ENCODE data around the gene DIS3L2. TPM values are rescaled to one million over a fixed set of nuclear protein-coding genes. Genes with fewer than 3 reads are reported as not detected.

Gene DIS3L2
- polyA plus RNA-seq, 2 donors, result 16.6 to 23.3 TPM

- 84 to 89% methylated on average over 10 of the region's 10 CpGs for WGBS, 2 donors
- H3K27ac ChIP-seq (ENCODE audit: low read depth in 2 of 2, low read length in 1 of 2), result no peak overlapping the region
- H3K36me3 ChIP-seq (ENCODE audit: control insufficient read depth in 2 of 2, insufficient read depth in 2 of 2, low read length in 1 of 2), result peaks cover 7% of the 10 kb centered on the region in 2 donors
- peaks cover 0 to 10% of the 10 kb centered on the region in 2 donors for H3K4me1 ChIP-seq (ENCODE audit: control insufficient read depth in 2 of 2, insufficient read depth in 2 of 2, low read length in 1 of 2)
- H3K9me3 ChIP-seq (ENCODE audit: control insufficient read depth in 2 of 2, insufficient read depth in 1 of 2, low read depth in 1 of 2, low read length in 1 of 2), result no peaks in the 10 kb centered on the region
- H3K27me3 ChIP-seq (ENCODE audit: control insufficient read depth in 1 of 2, insufficient read depth in 2 of 2, low read length in 2 of 2), result no peaks in the 10 kb centered on the region
- H3K4me3 ChIP-seq (ENCODE audit: low read depth in 1 of 2, low read length in 2 of 2), result no peak overlapping the region
Measured at GRCh38 chr2:232240906-232241305, 279.4 kb downstream of the DIS3L2 start.

- peaks cover 7% of the 10 kb centered on the region in 2 donors for H3K36me3 ChIP-seq (ENCODE audit: control insufficient read depth in 2 of 2, insufficient read depth in 2 of 2, low read length in 1 of 2)
- WGBS, 2 donors, result 97 to 100% methylated on average over 2 of the region's 2 CpGs
Measured at GRCh38 chr2:232242316-232242715, 280.8 kb downstream of the DIS3L2 start.

GRCh38 chr2:232245111-232245510 is 283.6 kb downstream of the DIS3L2 start:
- H3K4me1 ChIP-seq (ENCODE audit: control insufficient read depth in 2 of 2, insufficient read depth in 2 of 2, low read length in 1 of 2), result peaks cover 0 to 2% of the 10 kb centered on the region in 2 donors
- H3K27me3 ChIP-seq (ENCODE audit: control insufficient read depth in 1 of 2, insufficient read depth in 2 of 2, low read length in 2 of 2), result no peaks in the 10 kb centered on the region
- no peak overlapping the region for H3K27ac ChIP-seq (ENCODE audit: low read depth in 2 of 2, low read length in 1 of 2)
- 94 to 95% methylated on average over 2 of the region's 2 CpGs for WGBS, 2 donors
- no peaks in the 10 kb centered on the region for H3K9me3 ChIP-seq (ENCODE audit: control insufficient read depth in 2 of 2, insufficient read depth in 1 of 2, low read depth in 1 of 2, low read length in 1 of 2)
- no peak overlapping the region for H3K4me3 ChIP-seq (ENCODE audit: low read depth in 1 of 2, low read length in 2 of 2)
- H3K36me3 ChIP-seq (ENCODE audit: control insufficient read depth in 2 of 2, insufficient read depth in 2 of 2, low read length in 1 of 2), result peaks cover 4 to 8% of the 10 kb centered on the region in 2 donors

More at GRCh38 chr2:232242316-232242715, 280.8 kb downstream of the DIS3L2 start:
- no peak overlapping the region for H3K27ac ChIP-seq (ENCODE audit: low read depth in 2 of 2, low read length in 1 of 2)
- no peaks in the 10 kb centered on the region for H3K9me3 ChIP-seq (ENCODE audit: control insufficient read depth in 2 of 2, insufficient read depth in 1 of 2, low read depth in 1 of 2, low read length in 1 of 2)
- H3K4me3 ChIP-seq (ENCODE audit: low read depth in 1 of 2, low read length in 2 of 2), result no peak overlapping the region
- no peaks in the 10 kb centered on the region for H3K27me3 ChIP-seq (ENCODE audit: control insufficient read depth in 1 of 2, insufficient read depth in 2 of 2, low read length in 2 of 2)
- H3K4me1 ChIP-seq (ENCODE audit: control insufficient read depth in 2 of 2, insufficient read depth in 2 of 2, low read length in 1 of 2), result peaks cover 0 to 10% of the 10 kb centered on the region in 2 donors

GRCh38 chr2:232246245-232246644 is 284.7 kb downstream of the DIS3L2 start:
- H3K27me3 ChIP-seq (ENCODE audit: control insufficient read depth in 1 of 2, insufficient read depth in 2 of 2, low read length in 2 of 2), result no peaks in the 10 kb centered on the region
- H3K4me3 ChIP-seq (ENCODE audit: low read depth in 1 of 2, low read length in 2 of 2), result no peak overlapping the region
- H3K9me3 ChIP-seq (ENCODE audit: control insufficient read depth in 2 of 2, insufficient read depth in 1 of 2, low read depth in 1 of 2, low read length in 1 of 2), result no peaks in the 10 kb centered on the region
- WGBS, 2 donors, result 79 to 92% methylated on average over 3 of the region's 3 CpGs
- H3K4me1 ChIP-seq (ENCODE audit: control insufficient read depth in 2 of 2, insufficient read depth in 2 of 2, low read length in 1 of 2), result peaks cover 0 to 2% of the 10 kb centered on the region in 2 donors
- peaks cover 4 to 8% of the 10 kb centered on the region in 2 donors for H3K36me3 ChIP-seq (ENCODE audit: control insufficient read depth in 2 of 2, insufficient read depth in 2 of 2, low read length in 1 of 2)
- no peak overlapping the region for H3K27ac ChIP-seq (ENCODE audit: low read depth in 2 of 2, low read length in 1 of 2)

GRCh38 chr2:232249096-232249495 is 287.6 kb downstream of the DIS3L2 start:
- Histone ChIP-seq H3K4me3 (ENCODE audit: low read depth in 1 of 2, low read length in 2 of 2) (no peak overlapping the region), H3K9me3 (ENCODE audit: control insufficient read depth in 2 of 2, insufficient read depth in 1 of 2, low read depth in 1 of 2, low read length in 1 of 2) (no peaks in the 10 kb centered on the region), H3K36me3 (ENCODE audit: control insufficient read depth in 2 of 2, insufficient read depth in 2 of 2, low read length in 1 of 2) (peaks cover 2 to 4% of the 10 kb centered on the region in 2 donors), H3K4me1 (ENCODE audit: control insufficient read depth in 2 of 2, insufficient read depth in 2 of 2, low read length in 1 of 2) (no peaks in the 10 kb centered on the region), H3K27me3 (ENCODE audit: control insufficient read depth in 1 of 2, insufficient read depth in 2 of 2, low read length in 2 of 2) (no peaks in the 10 kb centered on the region), H3K27ac (ENCODE audit: low read depth in 2 of 2, low read length in 1 of 2) (no peak overlapping the region)
- 92 to 93% methylated on average over 3 of the region's 3 CpGs for WGBS, 2 donors

GRCh38 chr2:232250246-232251175 is 289.0 kb downstream of the DIS3L2 start:
- Histone ChIP-seq H3K27ac (ENCODE audit: low read depth in 2 of 2, low read length in 1 of 2) (no peak overlapping the region), H3K4me3 (ENCODE audit: low read depth in 1 of 2, low read length in 2 of 2) (no peak overlapping the region), H3K9me3 (ENCODE audit: control insufficient read depth in 2 of 2, insufficient read depth in 1 of 2, low read depth in 1 of 2, low read length in 1 of 2) (no peaks in the 10 kb centered on the region), H3K4me1 (ENCODE audit: control insufficient read depth in 2 of 2, insufficient read depth in 2 of 2, low read length in 1 of 2) (no peaks in the 10 kb centered on the region), H3K36me3 (ENCODE audit: control insufficient read depth in 2 of 2, insufficient read depth in 2 of 2, low read length in 1 of 2) (peaks cover 0 to 6% of the 10 kb centered on the region in 2 donors), H3K27me3 (ENCODE audit: control insufficient read depth in 1 of 2, insufficient read depth in 2 of 2, low read length in 2 of 2) (no peaks in the 10 kb centered on the region)
- 79 to 83% methylated on average over 5 of the region's 5 CpGs for WGBS, 2 donors

GRCh38 chr2:232255033-232255432 is 293.5 kb downstream of the DIS3L2 start:
- no peaks in the 10 kb centered on the region for H3K27me3 ChIP-seq (ENCODE audit: control insufficient read depth in 1 of 2, insufficient read depth in 2 of 2, low read length in 2 of 2)
- 97 to 99% methylated on average over 5 of the region's 5 CpGs for WGBS, 2 donors
- H3K4me1 ChIP-seq (ENCODE audit: control insufficient read depth in 2 of 2, insufficient read depth in 2 of 2, low read length in 1 of 2), result no peaks in the 10 kb centered on the region
- H3K4me3 ChIP-seq (ENCODE audit: low read depth in 1 of 2, low read length in 2 of 2), result no peak overlapping the region
- no peak overlapping the region for H3K27ac ChIP-seq (ENCODE audit: low read depth in 2 of 2, low read length in 1 of 2)
- H3K36me3 ChIP-seq (ENCODE audit: control insufficient read depth in 2 of 2, insufficient read depth in 2 of 2, low read length in 1 of 2), result peaks cover 0 to 7% of the 10 kb centered on the region in 2 donors
- no peaks in the 10 kb centered on the region for H3K9me3 ChIP-seq (ENCODE audit: control insufficient read depth in 2 of 2, insufficient read depth in 1 of 2, low read depth in 1 of 2, low read length in 1 of 2)

GRCh38 chr2:232260075-232260474 is 298.6 kb downstream of the DIS3L2 start:
- Histone ChIP-seq H3K4me3 (ENCODE audit: low read depth in 1 of 2, low read length in 2 of 2) (no peak overlapping the region), H3K27me3 (ENCODE audit: control insufficient read depth in 1 of 2, insufficient read depth in 2 of 2, low read length in 2 of 2) (no peaks in the 10 kb centered on the region), H3K4me1 (ENCODE audit: control insufficient read depth in 2 of 2, insufficient read depth in 2 of 2, low read length in 1 of 2) (peaks cover 0 to 2% of the 10 kb centered on the region in 2 donors), H3K9me3 (ENCODE audit: control insufficient read depth in 2 of 2, insufficient read depth in 1 of 2, low read depth in 1 of 2, low read length in 1 of 2) (no peaks in the 10 kb centered on the region), H3K27ac (ENCODE audit: low read depth in 2 of 2, low read length in 1 of 2) (no peak overlapping the region), H3K36me3 (ENCODE audit: control insufficient read depth in 2 of 2, insufficient read depth in 2 of 2, low read length in 1 of 2) (peaks cover 15 to 16% of the 10 kb centered on the region in 2 donors)
- 70% methylated on average over 3 of the region's 3 CpGs for whole genome bisulfite sequencing, 2 donors

- no peaks in the 10 kb centered on the region for H3K9me3 ChIP-seq (ENCODE audit: control insufficient read depth in 2 of 2, insufficient read depth in 1 of 2, low read depth in 1 of 2, low read length in 1 of 2)
- peaks cover 14 to 15% of the 10 kb centered on the region in 2 donors for H3K36me3 ChIP-seq (ENCODE audit: control insufficient read depth in 2 of 2, insufficient read depth in 2 of 2, low read length in 1 of 2)
- H3K4me3 ChIP-seq (ENCODE audit: low read depth in 1 of 2, low read length in 2 of 2), result no peak overlapping the region
- H3K4me1 ChIP-seq (ENCODE audit: control insufficient read depth in 2 of 2, insufficient read depth in 2 of 2, low read length in 1 of 2), result peaks cover 0 to 2% of the 10 kb centered on the region in 2 donors
- H3K27me3 ChIP-seq (ENCODE audit: control insufficient read depth in 1 of 2, insufficient read depth in 2 of 2, low read length in 2 of 2), result no peaks in the 10 kb centered on the region
- H3K27ac ChIP-seq (ENCODE audit: low read depth in 2 of 2, low read length in 1 of 2), result no peak overlapping the region
- 99 to 100% methylated on average over 2 of the region's 2 CpGs for WGBS, 2 donors
Measured at GRCh38 chr2:232261776-232262175, 300.3 kb downstream of the DIS3L2 start.

All from esophagus (tissue), 2 donors.